Testis (tissue), 2 donors: Measurements from ENCODE around the gene TM9SF4.

ENCODE experiments used
- POLR2A ChIP-seq: fragments of 450-650 bp; IDR thresholded peaks from one replicate; pipeline ENCODE4 v1.6.1; 2017; ENCODE audit warnings: antibody characterized with exemption, mild to moderate bottlenecking, moderate library complexity
- TF ChIP-seq, protein P1 (sequence below), 3 experiments: fragments of 450-650 bp in 2 of 3; fragments of 200-600 bp in 1 of 3; sonication (generic) in 1 of 3; IDR thresholded peaks; one replicate each; pipeline ENCODE4 v1.5.1; 2016 to 2019; ENCODE audit warnings: antibody characterized with exemption in 3 of 3, mild to moderate bottlenecking in 2 of 3, moderate library complexity in 1 of 3

DNA sequence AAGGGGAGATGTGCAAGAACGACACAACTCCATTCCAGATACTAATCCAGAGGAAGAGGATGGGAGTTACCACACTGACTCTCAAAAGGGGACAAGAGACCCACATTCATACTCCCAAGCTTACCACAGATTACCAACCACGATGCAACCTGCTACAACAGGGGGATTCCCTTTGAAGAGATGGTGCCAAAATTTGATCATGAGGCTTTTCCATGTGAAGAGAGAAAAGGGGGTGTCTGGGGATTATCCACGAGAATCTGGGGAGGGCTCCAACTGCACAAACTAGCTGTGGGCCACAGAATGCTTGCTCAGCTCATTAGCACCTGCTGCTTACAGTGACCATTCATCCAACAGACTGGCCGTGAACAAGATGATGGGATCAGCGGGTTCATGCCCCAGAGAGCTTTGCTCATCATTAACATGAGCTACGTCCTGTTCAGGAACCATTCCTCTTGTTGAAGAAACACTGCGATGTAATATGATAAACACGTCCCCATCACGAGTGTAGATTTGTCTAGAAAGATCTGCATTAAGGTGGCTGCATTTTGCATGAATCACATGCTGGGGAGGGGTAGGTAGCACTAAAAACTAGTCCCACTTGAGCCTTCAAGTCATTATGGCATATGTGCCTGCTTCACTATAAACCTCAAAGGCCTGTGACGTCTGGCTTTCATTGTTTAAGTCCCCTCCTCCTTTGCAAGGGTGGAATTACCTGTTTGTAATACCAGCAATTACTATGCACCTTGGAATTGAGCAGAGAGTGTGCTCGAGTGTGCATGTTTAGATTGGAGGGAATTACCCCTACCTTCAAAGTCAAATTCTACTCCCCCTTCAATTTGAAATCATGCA is 94.1 kb downstream of the TM9SF4 start:
- TF ChIP-seq, protein P1, sequence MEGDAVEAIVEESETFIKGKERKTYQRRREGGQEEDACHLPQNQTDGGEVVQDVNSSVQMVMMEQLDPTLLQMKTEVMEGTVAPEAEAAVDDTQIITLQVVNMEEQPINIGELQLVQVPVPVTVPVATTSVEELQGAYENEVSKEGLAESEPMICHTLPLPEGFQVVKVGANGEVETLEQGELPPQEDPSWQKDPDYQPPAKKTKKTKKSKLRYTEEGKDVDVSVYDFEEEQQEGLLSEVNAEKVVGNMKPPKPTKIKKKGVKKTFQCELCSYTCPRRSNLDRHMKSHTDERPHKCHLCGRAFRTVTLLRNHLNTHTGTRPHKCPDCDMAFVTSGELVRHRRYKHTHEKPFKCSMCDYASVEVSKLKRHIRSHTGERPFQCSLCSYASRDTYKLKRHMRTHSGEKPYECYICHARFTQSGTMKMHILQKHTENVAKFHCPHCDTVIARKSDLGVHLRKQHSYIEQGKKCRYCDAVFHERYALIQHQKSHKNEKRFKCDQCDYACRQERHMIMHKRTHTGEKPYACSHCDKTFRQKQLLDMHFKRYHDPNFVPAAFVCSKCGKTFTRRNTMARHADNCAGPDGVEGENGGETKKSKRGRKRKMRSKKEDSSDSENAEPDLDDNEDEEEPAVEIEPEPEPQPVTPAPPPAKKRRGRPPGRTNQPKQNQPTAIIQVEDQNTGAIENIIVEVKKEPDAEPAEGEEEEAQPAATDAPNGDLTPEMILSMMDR (IDR thresholded peaks at IDR 0.05) = no peak
- no peak for TF ChIP-seq POLR2A
